GM12892 (cell line): ENCODE measurements around the gene STX1B.

Experiments used
- DNase-seq: peaks from one replicate; pipeline ENCODE4 v3.0.0; 2011; ENCODE audit not compliant: insufficient read length
- FAIRE-seq: peaks from 2 replicates; lab custom pipeline; 2011; peaks lifted over from hg19 to GRCh38; lab: Jason Lieb, UNC
- POLR2A ChIP-seq: IDR thresholded peaks from 2 replicates; pipeline ENCODE4 v1.6.1; 2011; ENCODE audit warnings: low read depth, low read length, control low read depth
- POLR2AphosphoS5 ChIP-seq: IDR thresholded peaks from 2 replicates; pipeline ENCODE4 v1.6.1; 2011; ENCODE audit warnings: low read depth, low read length, control low read depth
- TAF1 ChIP-seq: IDR thresholded peaks from 2 replicates; pipeline ENCODE4 v1.6.1; 2011; ENCODE audit warnings: low read depth, mild to moderate bottlenecking, control low read depth, low read length, borderline replicate concordance

The STX1B gene

DNA sequence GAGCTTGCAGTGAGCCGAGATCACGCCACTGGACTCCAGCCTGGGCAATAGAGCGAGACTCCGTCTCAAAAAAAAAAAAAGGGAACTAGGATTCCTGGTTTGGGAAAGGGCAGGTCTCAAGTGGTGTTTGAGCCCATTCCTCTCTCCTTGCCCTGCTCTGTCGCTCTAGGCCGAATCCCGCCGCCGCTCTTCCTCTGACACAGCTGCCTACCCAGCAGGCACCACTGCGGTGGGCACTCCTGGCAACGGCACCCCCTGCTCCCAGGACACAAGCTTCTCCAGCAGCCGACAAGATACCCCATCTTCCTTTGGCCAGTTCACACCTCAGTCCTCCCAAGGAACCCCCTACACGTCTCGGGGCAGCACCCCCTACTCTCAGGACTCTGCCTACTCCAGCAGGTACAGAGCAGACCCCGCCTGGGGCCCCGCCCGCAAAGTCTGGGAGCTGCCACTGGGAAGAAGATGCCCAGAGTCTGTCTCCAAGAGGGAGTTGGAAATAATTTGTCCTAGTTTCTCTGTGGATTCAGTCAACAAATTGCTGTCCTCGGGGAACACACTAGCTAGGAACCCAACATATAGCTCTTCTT is 46.4 kb downstream of the STX1B start:
- TF ChIP-seq TAF1, result no peak
- no peak for TF ChIP-seq POLR2A
- TF ChIP-seq POLR2AphosphoS5, result no peak
- no peak for FAIRE-seq
- DNase-seq, result no peak

DNA sequence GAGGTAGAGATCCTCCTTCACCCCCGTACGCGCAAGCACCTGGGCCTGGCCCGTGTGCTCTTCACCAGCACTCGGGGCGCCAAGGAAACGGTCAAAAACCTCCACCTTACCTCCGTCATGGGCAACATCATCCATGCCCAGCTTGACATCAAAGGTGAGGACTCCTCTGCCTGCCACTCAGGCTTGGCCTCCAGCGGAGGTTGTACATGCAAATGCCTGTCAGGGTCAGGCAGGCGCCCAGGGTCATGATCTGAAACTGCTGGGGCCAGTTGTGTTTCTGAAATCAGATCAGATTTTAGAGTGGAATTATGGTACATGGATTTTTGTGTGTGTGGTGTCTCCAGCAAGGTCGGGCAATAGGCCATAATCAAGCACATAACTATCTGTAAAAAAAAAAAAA is 49.1 kb downstream of the STX1B start:
- no peak for TF ChIP-seq TAF1
- no peak for TF ChIP-seq POLR2AphosphoS5
- no peak for TF ChIP-seq POLR2A

DNA sequence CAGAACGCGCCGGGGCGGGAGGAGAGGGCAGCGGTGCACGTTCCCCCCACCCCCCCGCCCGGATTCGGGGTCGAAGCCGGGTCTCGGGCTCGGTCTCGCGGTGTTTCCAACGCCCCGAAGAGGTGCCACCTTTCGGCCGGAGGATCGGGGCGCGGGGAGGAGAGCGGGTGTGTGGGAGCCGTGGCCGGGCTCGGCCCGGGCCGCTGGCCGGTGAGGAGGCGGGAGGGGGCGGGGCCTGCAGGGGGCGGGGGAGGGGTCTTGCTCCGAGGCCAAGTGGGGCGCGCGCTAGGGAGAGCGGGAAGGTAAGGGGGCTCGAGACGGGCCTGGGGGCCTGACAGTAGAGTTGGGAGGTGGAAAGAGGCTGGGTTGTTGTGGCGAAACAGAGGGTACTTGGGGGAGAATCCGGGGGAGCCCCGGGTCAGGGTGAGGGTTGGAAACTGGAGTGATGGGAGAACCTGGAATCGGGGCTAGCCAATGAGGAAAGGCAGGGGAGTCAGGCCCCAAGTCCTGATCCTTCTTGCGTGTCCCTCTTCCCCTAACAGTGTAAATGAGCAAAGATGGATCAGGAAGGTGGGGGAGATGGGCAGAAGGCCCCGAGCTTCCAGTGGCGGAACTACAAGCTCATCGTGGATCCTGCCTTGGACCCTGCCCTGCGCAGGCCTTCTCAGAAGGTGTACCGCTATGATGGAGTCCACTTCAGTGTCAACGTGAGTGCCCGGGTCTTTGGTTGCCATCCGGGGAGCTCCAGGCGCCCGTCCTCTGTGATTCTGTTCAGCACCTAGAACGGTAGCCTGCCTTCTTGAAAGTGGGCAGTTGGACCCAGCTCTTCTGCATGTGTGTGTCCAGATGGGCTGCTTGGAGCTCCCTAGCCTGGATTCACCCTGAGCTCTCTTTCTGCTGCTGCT is 52.0 kb downstream of the STX1B start:
- FAIRE-seq (no peak), DNase-seq (peak; percentile 82)
- no peak for TF ChIP-seq TAF1
- TF ChIP-seq POLR2A, result no peak
- no peak for TF ChIP-seq POLR2AphosphoS5

More for the DNA sequence above, 49.1 kb downstream of the STX1B start:
- no peak for FAIRE-seq
- DNase-seq, result no peak

DNA sequence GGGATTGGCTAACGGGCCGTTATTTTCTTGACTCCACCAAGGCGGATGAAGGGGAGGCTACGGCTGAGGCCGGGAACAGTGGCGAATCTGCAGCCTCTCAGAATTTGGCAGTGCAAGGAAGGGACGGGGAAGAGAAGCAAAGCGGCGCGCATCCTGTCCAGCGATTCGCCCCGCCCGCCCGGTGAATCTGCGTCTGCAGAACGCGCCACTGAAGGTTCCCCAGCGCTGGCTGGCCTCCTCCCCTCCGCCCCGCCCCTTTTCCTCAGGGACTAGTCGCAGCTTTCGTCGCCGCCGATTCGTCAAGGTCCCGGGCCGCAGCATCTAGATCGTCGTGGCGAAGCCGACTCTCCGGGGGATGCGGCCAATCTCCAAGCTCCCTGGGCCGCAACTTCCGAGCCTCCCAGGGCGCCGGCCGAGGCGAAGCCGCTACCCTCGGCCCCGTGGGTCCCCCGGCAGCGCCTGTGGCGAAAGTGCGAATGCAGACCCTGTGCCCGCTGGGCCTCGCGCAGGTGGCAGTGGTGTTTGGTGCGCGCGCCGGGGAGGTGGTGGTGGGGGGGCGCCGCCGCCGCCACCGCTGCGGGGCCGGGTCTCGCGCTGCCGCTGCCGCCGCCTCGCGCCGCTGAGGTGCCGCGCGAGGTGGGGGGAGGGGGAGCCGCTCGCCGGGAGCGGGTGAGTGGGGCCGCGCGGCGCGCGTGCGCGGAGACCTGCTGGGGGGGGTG is 52.8 kb downstream of the STX1B start, which contains the start of gene SETD1A:
SETD1A (plus strand) TSS at position 299 of the 719 bp plus-strand sequence. CDS start 978 bp downstream, outside the sequence.
- DNase-seq, result peak; percentile 97
- TF ChIP-seq TAF1 (0 out of 2 replicates have a peak, but pooled peaks have one; percentile 27), POLR2A (peak; percentile 46; the same call in 1 of the 2 replicates), POLR2AphosphoS5 (no peak)
- peak; percentile 97 for FAIRE-seq

DNA sequence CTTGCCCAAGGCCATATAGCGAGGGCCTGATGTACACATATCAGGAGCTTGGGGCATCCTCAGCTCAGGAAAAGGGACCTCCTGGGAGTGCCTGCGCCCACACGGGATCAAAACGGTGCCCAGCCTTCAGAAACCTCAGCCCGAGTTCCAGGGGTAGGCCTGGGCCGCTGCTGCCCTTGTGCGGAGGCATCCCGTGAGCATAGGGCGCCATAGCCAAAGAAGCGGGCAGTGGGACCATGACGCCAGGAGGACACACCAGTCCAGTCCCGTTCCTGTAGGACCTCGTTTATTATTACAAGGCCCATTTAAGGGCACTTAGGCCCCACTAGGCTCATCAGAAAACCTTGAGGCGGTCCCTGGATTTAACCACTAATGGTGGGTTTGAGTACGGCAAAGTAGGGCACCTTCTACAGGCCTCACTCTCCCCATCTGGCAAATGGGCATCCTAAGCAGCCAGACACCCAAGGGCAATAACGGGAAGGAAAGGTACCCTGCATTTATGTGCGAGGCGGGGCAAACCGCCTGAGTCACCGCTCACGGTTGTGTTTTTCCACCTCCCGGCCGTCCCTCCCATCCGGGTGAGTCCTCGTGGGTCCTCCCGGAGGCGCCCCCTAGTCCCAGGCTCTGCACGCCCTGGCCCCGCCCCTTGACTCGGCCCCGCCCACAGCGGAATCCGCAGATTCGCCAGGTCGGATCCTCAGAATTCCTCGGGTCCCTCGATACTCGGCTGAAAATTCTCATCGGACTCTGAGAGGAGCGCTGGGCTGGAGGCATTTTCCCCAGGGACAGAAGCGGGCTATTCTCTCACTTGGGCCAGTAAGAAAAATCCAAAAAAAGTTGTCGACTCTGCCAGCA is 53.6 kb downstream of the STX1B start:
- peak; percentile 80 for DNase-seq
- peak; percentile 90 for FAIRE-seq
- TF ChIP-seq POLR2A, result no peak
- no peak for TF ChIP-seq TAF1
- TF ChIP-seq POLR2AphosphoS5, result no peak

DNA sequence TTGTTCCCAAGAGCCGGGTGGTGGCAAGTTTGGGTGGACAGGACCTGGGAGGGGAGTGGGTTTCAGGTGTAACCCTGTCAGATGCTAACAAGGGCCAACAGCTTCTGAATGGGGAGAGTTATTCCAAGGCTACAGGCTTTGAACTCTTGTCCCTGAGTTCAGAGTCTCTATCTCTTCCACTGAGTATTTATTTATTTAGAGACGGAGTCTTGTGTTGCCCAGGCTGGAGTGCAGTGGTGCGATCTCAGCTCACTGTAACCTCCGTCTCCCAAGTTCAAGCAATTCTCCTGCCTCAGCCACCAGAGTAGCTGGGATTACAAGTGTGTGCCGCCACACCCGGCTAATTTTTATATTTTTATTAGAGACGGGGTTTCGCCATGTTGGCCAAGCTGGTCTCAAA is 55.4 kb downstream of the STX1B start:
- no peak for DNase-seq
- FAIRE-seq, result no peak
- TF ChIP-seq POLR2AphosphoS5, result no peak
- no peak for TF ChIP-seq TAF1
- no peak for TF ChIP-seq POLR2A

DNA sequence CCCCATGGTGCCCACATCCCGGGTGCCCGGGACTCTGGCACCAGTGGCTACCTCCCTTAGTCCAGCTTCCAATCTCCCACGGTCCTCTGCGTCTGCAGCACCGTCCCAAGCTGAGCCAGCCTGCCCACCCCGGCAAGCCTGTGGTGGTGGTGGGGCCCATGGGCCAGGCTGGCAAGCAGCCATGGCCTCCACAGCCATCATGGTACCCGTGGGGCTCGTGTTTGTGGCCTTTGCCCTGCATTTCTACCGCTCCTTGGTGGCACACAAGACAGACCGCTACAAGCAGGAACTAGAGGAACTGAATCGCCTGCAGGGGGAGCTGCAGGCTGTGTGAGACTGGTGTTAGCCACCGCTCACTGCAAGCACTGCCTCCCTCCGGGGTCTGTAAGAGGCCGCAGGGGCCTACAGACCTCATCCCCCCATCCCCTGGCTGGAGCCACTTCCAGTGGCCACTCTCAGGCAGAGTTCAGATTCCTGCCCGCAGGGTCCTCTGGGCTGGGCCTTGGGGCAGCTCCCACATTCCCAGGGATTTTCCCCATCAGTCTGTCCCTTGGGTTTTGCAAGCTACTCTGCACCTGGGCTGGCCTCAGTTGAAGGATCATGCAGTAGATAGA is 56.8 kb downstream of the STX1B start:
- DNase-seq (no peak), FAIRE-seq (no peak)
- TF ChIP-seq POLR2A (no peak), TAF1 (no peak), POLR2AphosphoS5 (no peak)

DNA sequence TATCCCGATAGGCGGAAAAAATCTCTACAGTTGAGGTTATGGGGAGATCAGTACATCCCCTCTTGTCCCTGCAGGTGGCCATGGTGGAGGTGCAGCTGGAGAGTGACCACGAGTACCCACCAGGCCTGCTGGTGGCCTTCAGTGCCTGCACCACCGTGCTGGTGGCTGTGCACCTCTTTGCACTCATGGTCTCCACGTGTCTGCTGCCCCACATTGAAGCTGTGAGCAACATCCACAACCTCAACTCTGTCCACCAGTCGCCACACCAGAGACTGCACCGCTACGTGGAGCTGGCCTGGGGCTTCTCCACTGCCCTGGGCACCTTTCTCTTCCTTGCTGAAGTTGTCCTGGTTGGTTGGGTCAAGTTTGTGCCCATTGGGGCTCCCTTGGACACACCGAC is 57.3 kb downstream of the STX1B start:
- TF ChIP-seq POLR2AphosphoS5 (no peak), POLR2A (no peak), TAF1 (no peak)
- DNase-seq (no peak), FAIRE-seq (no peak)

DNA sequence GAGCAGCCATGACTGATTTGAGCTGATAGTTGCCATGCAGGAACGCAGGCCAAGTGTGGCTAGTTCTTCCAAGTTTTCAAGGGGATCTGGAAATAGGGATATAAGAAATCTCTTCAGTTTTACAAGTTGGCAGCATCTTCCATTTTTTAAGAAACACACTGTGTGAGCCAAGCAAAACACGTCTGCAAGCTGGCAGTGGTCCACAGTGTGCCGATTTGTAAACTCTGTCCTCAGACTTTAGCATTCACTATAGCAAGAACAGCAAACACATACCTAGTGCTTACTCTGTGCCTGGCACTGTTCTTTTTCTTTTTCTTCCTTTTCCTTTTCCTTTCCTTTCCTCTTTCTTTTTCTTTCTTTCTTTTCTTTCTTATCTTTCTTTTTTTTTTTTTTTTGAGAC is 58.7 kb downstream of the STX1B start:
- DNase-seq (no peak), FAIRE-seq (no peak)
- TF ChIP-seq TAF1, result no peak
- TF ChIP-seq POLR2A, result no peak
- TF ChIP-seq POLR2AphosphoS5, result no peak

DNA sequence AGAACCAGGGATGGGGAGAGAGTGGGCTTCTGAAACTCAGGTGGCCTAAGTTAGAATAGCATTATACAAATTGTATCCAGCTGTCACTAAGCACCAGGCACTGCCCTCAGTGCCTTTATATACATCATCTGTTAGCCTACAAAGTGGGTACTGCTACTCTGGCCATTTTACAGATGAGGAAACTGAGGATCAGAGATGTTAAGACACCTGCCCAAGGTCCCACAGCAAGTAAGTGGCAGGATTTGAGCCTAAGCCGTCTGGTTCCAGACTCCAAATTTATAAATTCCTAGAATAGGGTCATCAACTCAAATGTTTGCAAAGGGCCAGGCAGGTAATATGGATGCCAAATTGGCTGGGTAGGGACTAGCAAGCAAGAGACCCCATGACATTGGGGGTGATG is 59.2 kb downstream of the STX1B start:
- no peak for FAIRE-seq
- no peak for TF ChIP-seq POLR2AphosphoS5
- TF ChIP-seq POLR2A, result no peak
- TF ChIP-seq TAF1, result no peak
- no peak for DNase-seq
